K562 (cell line): ENCODE data around the gene POLR2J3.
"Not testable (repeated sequence)": the region's sequence is repeated elsewhere in the genome, so short reads cannot be mapped to it uniquely, and the experiment has no call there.

ENCODE experiments used
- BCLAF1 ChIP-seq, 2 experiments: fragments of 450-650 bp in 1 of 2; IDR thresholded peaks; 2 replicates each; pipeline ENCODE4 v1.6.1; 2011 to 2017; ENCODE audit warnings: low read depth in 2 of 2, antibody characterized with exemption in 1 of 2, borderline replicate concordance in 1 of 2, low read length in 1 of 2, mild to moderate bottlenecking in 1 of 2, mixed read lengths in 1 of 2; ENCODE audit not compliant: control insufficient read depth in 1 of 2
- BRCA1 ChIP-seq, 2 experiments: fragments of 450-650 bp in 1 of 2; sonication (generic) in 1 of 2; formaldehyde crosslinking in 1 of 2; IDR thresholded peaks; 2 replicates each; pipeline versions ENCODE4 v1.5.0 to v1.6.1; 2017 to 2020; ENCODE audit warnings: mild to moderate bottlenecking in 1 of 2, missing genetic modification reagents in 1 of 2
- CEBPG ChIP-seq, 3 experiments: fragments of 200-800 bp in 1 of 3; sonication (Bioruptor generic) in 1 of 3; sonication (generic) in 1 of 3; formaldehyde crosslinking in 1 of 3; IDR thresholded peaks in 2 of 3; conservative IDR thresholded peaks in 1 of 3; 2 replicates each; pipeline versions ENCODE4 v1.6.1 to v1.8.0; 2016 to 2022; ENCODE audit warnings: missing compliant biosample characterization in 2 of 3, missing genetic modification characterization in 2 of 3, mild to moderate bottlenecking in 1 of 3, missing genetic modification reagents in 1 of 3
- CTCF ChIP-seq, 3 experiments: IDR thresholded peaks in 2 of 3; conservative IDR thresholded peaks in 1 of 3; 2 replicates each; pipeline ENCODE4 v1.5.1; 2011 to 2012; ENCODE audit warnings: low read length in 3 of 3, mild to moderate bottlenecking in 3 of 3, control low read depth in 2 of 3, improper control_type of control experiment in 1 of 3, inconsistent platforms in 1 of 3, low read depth in 1 of 3, mixed read lengths in 1 of 3, moderate library complexity in 1 of 3; ENCODE audit not compliant: insufficient read depth in 2 of 3
- EP300 ChIP-seq: IDR thresholded peaks from 2 replicates; pipeline ENCODE4 v1.6.1; 2012; ENCODE audit warnings: low read length, improper control_type of control experiment
- HIVEP1 ChIP-seq: fragments of 250-450 bp; sonication (Bioruptor Pico); IDR thresholded peaks from 2 replicates; pipeline ENCODE4 v1.4.0; 2020; ENCODE audit warnings: mild to moderate bottlenecking
- ILF3 ChIP-seq: fragments of 450-650 bp; IDR thresholded peaks from 2 replicates; pipeline ENCODE4 v1.6.1; 2018; ENCODE audit warnings: antibody characterized with exemption, mild to moderate bottlenecking, moderate library complexity, borderline replicate concordance
- RNF2 ChIP-seq: sonication (generic); IDR thresholded peaks from 2 replicates; pipeline ENCODE4 v1.6.1; 2016
- SRF ChIP-seq, 2 experiments: fragments of 250-450, 450-650 bp in 1 of 2; sonication (Bioruptor Pico) in 1 of 2; sonication (generic) in 1 of 2; formaldehyde crosslinking; IDR thresholded peaks; 2 replicates each; pipeline versions ENCODE4 v1.5.0 to v1.5.1; 2020 to 2022; ENCODE audit warnings: mild to moderate bottlenecking in 1 of 2, missing genetic modification reagents in 1 of 2
- TAF7 ChIP-seq: fragments of 450-650 bp; IDR thresholded peaks from 2 replicates; pipeline ENCODE4 v1.6.1; 2016; ENCODE audit warnings: missing genetic modification characterization, missing compliant biosample characterization
- ZNF384 ChIP-seq: IDR thresholded peaks from 2 replicates; pipeline ENCODE4 v1.6.1; 2012; ENCODE audit warnings: low read depth, low read length, improper control_type of control experiment
- ZNF740 ChIP-seq, 3 experiments: fragments of 200-800 bp in 1 of 3; sonication (Bioruptor generic) in 1 of 3; sonication (generic) in 1 of 3; formaldehyde crosslinking in 1 of 3; IDR thresholded peaks; 2 replicates each; pipeline versions ENCODE4 v1.6.1 to v1.8.0; 2016 to 2022; ENCODE audit warnings: mild to moderate bottlenecking in 2 of 3, missing compliant biosample characterization in 2 of 3, missing genetic modification characterization in 2 of 3, missing genetic modification reagents in 1 of 3

- TF ChIP-seq SRF (CRISPR knock-in tag; IDR thresholded peaks at IDR 0.05); TAF7; HIVEP1 (CRISPR knock-in tag); ILF3; BRCA1 (IDR thresholded peaks at IDR 0.05); BRCA1 (CRISPR knock-in tag; IDR thresholded peaks at IDR 0.05); CTCF (IDR thresholded peaks at IDR 0.05 in 2 of 3, conservative IDR thresholded peaks at IDR 0.05 in 1 of 3; ENCODE audit: insufficient read depth in 2 of 3, low read depth in 1 of 3, low read length in 3 of 3); CEBPG (CRISPR knock-in tag; IDR thresholded peaks at IDR 0.05); CEBPG (tag; conservative IDR thresholded peaks at IDR 0.05 in 1 of 2, IDR thresholded peaks at IDR 0.05 in 1 of 2); BCLAF1 (IDR thresholded peaks at IDR 0.05; ENCODE audit: borderline replicate concordance in 1 of 2, control insufficient read depth in 1 of 2, low read depth in 2 of 2, low read length in 1 of 2); ZNF740 (CRISPR knock-in tag; IDR thresholded peaks at IDR 0.05); ZNF740 (tag; IDR thresholded peaks at IDR 0.05); RNF2; EP300; ZNF384: not testable (repeated sequence)
Measured at GRCh38 chr7:102546353-102546752, 26.0 kb downstream of the POLR2J3 start.
